HCT116 (cell line): ENCODE measurements around the gene CHD1. TPM values are rescaled to one million over a fixed set of nuclear protein-coding genes. Genes with fewer than 3 reads are reported as not detected.

Source experiments
- ATAC-seq: fragments of 200-7000 bp; cut with Tn5 transposase; 2 replicates; pipeline ENCODE4 v1.9.1; 2020; ENCODE audit warnings: mild to moderate bottlenecking, moderate library complexity
- BruUV-seq: library from RNA; stranded (reverse); fragments of 400-500 nt; replicated peaks from 2 replicates; lab custom pipeline; 2021; lab: Mats Ljungman, UMichigan
- CTCF ChIA-PET: fragments of 300-600 bp; sonication (Branson Sonifier 250); formaldehyde crosslinking; loops from one replicate; lab custom pipeline; 2021; ENCODE audit warnings: antibody characterized with exemption; lab: Charles Lee
- POLR2A ChIA-PET: fragments of 300-600, 350-600 bp; sonication (Branson Sonifier 250); formaldehyde crosslinking; loops from one replicate; lab custom pipeline; 2021; ENCODE audit warnings: antibody characterized with exemption; lab: Charles Lee
- RAD21 ChIA-PET, 2 experiments: fragments of 300-600 bp; sonication (Branson Sonifier 250); formaldehyde crosslinking; loops; one replicate each; lab custom pipeline; 2023; ENCODE audit warnings: low total read pairs in 2 of 2; ENCODE audit not compliant: uncharacterized antibody in 2 of 2, unreplicated experiment in 2 of 2, low non-redundant PET in 1 of 2; lab: Charles Lee
- DNase-seq: peaks from one replicate; pipeline ENCODE4 v3.0.0-alpha.2; 2010; ENCODE audit warnings: low read depth, low spot score
- H2AFZ ChIP-seq: fragments of 200-600 bp; shearing (Covaris generic), sonication (generic); 2 replicates; pipeline ENCODE4 v1.6.1; 2017; ENCODE audit warnings: low read depth, mixed run types, mixed read lengths, antibody characterized with exemption, low read length; ENCODE audit not compliant: poor library complexity, severe bottlenecking
- H3K27ac ChIP-seq: 2 replicates; pipeline ENCODE4 v1.5.1; 2012; ENCODE audit warnings: low read depth, low read length
- H3K27me3 ChIP-seq: fragments of 200-600 bp; sonication (generic); 2 replicates; pipeline ENCODE4 v1.6.1; 2016; ENCODE audit warnings: mixed run types, low read length, mixed read lengths; ENCODE audit not compliant: insufficient read depth
- H3K36me3 ChIP-seq, 2 experiments: fragments of 200-500 bp in 1 of 2; fragments of 200-600 bp in 1 of 2; sonication (Bioruptor generic) in 1 of 2; sonication (generic) in 1 of 2; 2 replicates each; pipeline versions ENCODE4 v1.5.1 to v1.6.1; 2014 to 2016; ENCODE audit warnings: low read length in 2 of 2, inconsistent platforms in 1 of 2, mixed read lengths in 1 of 2, mixed run types in 1 of 2; ENCODE audit not compliant: insufficient read depth in 2 of 2, control insufficient read depth in 1 of 2
- H3K4me1 ChIP-seq, 2 experiments: fragments of 200-600 bp in 1 of 2; sonication (generic) in 1 of 2; 2 replicates each; pipeline versions ENCODE4 v1.5.1 to v1.6.1; 2012 to 2017; ENCODE audit warnings: low read length in 2 of 2, inconsistent platforms in 1 of 2, mild to moderate bottlenecking in 1 of 2, mixed read lengths in 1 of 2, mixed run types in 1 of 2, moderate library complexity in 1 of 2; ENCODE audit not compliant: insufficient read depth in 2 of 2, control insufficient read depth in 1 of 2
- H3K4me2 ChIP-seq: fragments of 200-600 bp; sonication (generic); 2 replicates; pipeline ENCODE4 v1.6.1; 2017; ENCODE audit warnings: mixed run types, low read length, mixed read lengths
- H3K4me3 ChIP-seq, 2 experiments: fragments of 200-600 bp in 1 of 2; sonication (generic) in 1 of 2; replicated peaks in 1 of 2; 2 replicates each; pipeline ENCODE4 v1.5.1; 2011 to 2016; ENCODE audit warnings: low read length in 2 of 2, control low read depth in 1 of 2, low read depth in 1 of 2, mild to moderate bottlenecking in 1 of 2, mixed read lengths in 1 of 2, mixed run types in 1 of 2
- H3K79me2 ChIP-seq: fragments of 200-600 bp; sonication (generic); 2 replicates; pipeline ENCODE4 v1.6.1; 2017; ENCODE audit warnings: mild to moderate bottlenecking, mixed run types, low read length, moderate library complexity, mixed read lengths; ENCODE audit not compliant: insufficient read depth
- H3K9ac ChIP-seq: fragments of 200-600 bp; sonication (generic); 2 replicates; pipeline ENCODE4 v1.6.1; 2016; ENCODE audit warnings: low read length, mixed read lengths
- H3K9me2 ChIP-seq: fragments of 200-600 bp; sonication (generic), shearing (Covaris generic); 2 replicates; pipeline ENCODE4 v1.6.1; 2017; ENCODE audit warnings: mixed run types, mild to moderate bottlenecking, moderate library complexity; ENCODE audit not compliant: insufficient read depth
- H3K9me3 ChIP-seq, 2 experiments: fragments of 200-500 bp in 1 of 2; fragments of 200-600 bp in 1 of 2; sonication (Bioruptor generic) in 1 of 2; sonication (generic) in 1 of 2; 2 replicates each; pipeline ENCODE4 v1.6.1; 2014 to 2017; ENCODE audit warnings: low read length in 2 of 2, mixed read lengths in 2 of 2, inconsistent platforms in 1 of 2, low read depth in 1 of 2, mild to moderate bottlenecking in 1 of 2, mixed run types in 1 of 2, moderate library complexity in 1 of 2; ENCODE audit not compliant: control insufficient read depth in 1 of 2, insufficient read depth in 1 of 2
- H4K20me1 ChIP-seq: fragments of 200-600 bp; sonication (generic), shearing (Covaris generic); 2 replicates; pipeline ENCODE4 v1.6.1; 2017; ENCODE audit warnings: mixed run types, mild to moderate bottlenecking, moderate library complexity; ENCODE audit not compliant: insufficient read depth
- ATF3 ChIP-seq: IDR thresholded peaks from 2 replicates; pipeline ENCODE4 v1.6.1; 2012
- EGR1 ChIP-seq: IDR thresholded peaks from 2 replicates; pipeline ENCODE4 v1.6.1; 2012; ENCODE audit warnings: low read depth
- ELF1 ChIP-seq: IDR thresholded peaks from 2 replicates; pipeline ENCODE4 v1.6.1; 2012; ENCODE audit warnings: low read depth, borderline replicate concordance
- FOSL1 ChIP-seq: IDR thresholded peaks from 2 replicates; pipeline ENCODE4 v1.6.1; 2012; ENCODE audit warnings: low read depth
- JUND ChIP-seq: IDR thresholded peaks from 2 replicates; pipeline ENCODE4 v1.6.1; 2012
- SRF ChIP-seq: IDR thresholded peaks from 2 replicates; pipeline ENCODE4 v1.6.1; 2012; ENCODE audit warnings: low read depth
- ZNF274 ChIP-seq: fragments of 200-500 bp; sonication (Bioruptor generic); IDR thresholded peaks from 2 replicates; pipeline ENCODE4 v1.6.1; 2014; ENCODE audit warnings: mild to moderate bottlenecking, low read depth, low read length, inconsistent platforms
- intact Hi-C: fragments of 100-400 bp; cut with micrococcal nuclease; formaldehyde crosslinking; loops from 2 replicates; pipeline ENCODE4 v1.10.0; 2022
- total RNA-seq: library from RNA; stranded (reverse); gene quantifications from one replicate; pipeline ENCODE4 v1.2.1, GENCODE V29; 2021; ENCODE audit not compliant: unreplicated experiment

Gene CHD1
- total RNA-seq, 1 experiment from 2014 or later = 43.9 TPM

GRCh38 chr5:98975223-98975622 lies 46.4 kb upstream of the CHD1 start:
- Histone ChIP-seq H4K20me1 (no peaks in the 10 kb centered on the region), H3K36me3 (no peaks in the 10 kb centered on the region), H3K9ac (no peak overlapping the region), H3K4me1 (no peaks in the 10 kb centered on the region), H3K4me2 (no peak overlapping the region), H3K4me3 (no peak overlapping the region), H3K79me2 (no peaks in the 10 kb centered on the region), H3K9me2 (no peaks in the 10 kb centered on the region), H3K9me3 (no peaks in the 10 kb centered on the region), H3K27me3 (no peaks in the 10 kb centered on the region), H2AFZ (no peak overlapping the region), H3K27ac (no peak overlapping the region)
- DNase-seq (no peak), ATAC-seq (no peak)
- TF ChIP-seq ATF3 = no peak
- TF ChIP-seq JUND = no peak
- TF ChIP-seq ELF1 = no peak
- no peak for TF ChIP-seq SRF
- BruUV-seq = no TSS peak
- intact Hi-C loops = no loop called here
- ChIA-PET CTCF (no interaction called here), POLR2A (no interaction called here), RAD21 (no interaction called here)

DNA sequence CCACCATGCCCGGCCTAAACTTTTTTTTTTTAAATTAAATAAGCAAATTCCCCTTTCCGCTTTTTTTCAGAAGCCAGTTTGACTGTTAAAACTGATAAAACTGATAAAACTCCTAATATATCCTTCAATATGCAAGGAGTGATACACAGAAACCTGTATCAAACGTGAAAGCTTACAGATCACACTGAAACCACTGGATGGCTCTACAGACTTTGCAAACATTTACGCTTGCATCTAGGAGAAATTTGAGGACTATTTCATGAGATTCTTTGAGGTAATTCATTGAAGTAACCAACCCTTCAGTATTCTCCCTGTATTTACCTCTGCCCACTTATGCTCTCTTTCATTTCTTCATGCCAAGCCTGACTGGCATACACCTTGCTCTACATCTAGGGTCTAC lies 40.6 kb upstream of the CHD1 start:
- H3K79me2 ChIP-seq = no peaks in the 10 kb centered on the region
- TF ChIP-seq ZNF274 (no peak), FOSL1 (no peak), EGR1 (no peak), JUND (no peak), SRF (no peak)
- RAD21 ChIA-PET = no interaction called here
- no peak overlapping the region for H3K4me3 ChIP-seq
- no TSS peak for BruUV-seq
- no peaks in the 10 kb centered on the region for H4K20me1 ChIP-seq
- H3K4me1 ChIP-seq = no peaks in the 10 kb centered on the region
- ATAC-seq = no peak
- CTCF ChIA-PET = no interaction called here
- H3K9me3 ChIP-seq = no peaks in the 10 kb centered on the region
- intact Hi-C loops = no loop called here
- DNase-seq = no peak
- no peak overlapping the region for H3K9ac ChIP-seq
- H3K36me3 ChIP-seq = no peaks in the 10 kb centered on the region
- no peaks in the 10 kb centered on the region for H3K27me3 ChIP-seq
- no peak overlapping the region for H3K4me2 ChIP-seq
- no peaks in the 10 kb centered on the region for H3K9me2 ChIP-seq
- no peak overlapping the region for H2AFZ ChIP-seq
- POLR2A ChIA-PET = no interaction called here
- no peak overlapping the region for H3K27ac ChIP-seq
